GM19240 (cell line): Measurements from ENCODE around the gene AP2M1.
"Not testable (repeated sequence)": the region's sequence is repeated elsewhere in the genome, so short reads cannot be mapped to it uniquely, and the experiment has no call there.

Experiments used
- DNase-seq: peaks from one replicate; pipeline ENCODE4 v3.0.0; 2011; ENCODE audit warnings: low spot score; ENCODE audit not compliant: insufficient read length

The AP2M1 gene

GRCh38 chr3:184156522-184156955 lies 18.1 kb upstream of the AP2M1 start:
- DNase-seq = no peak

- DNase-seq = no peak
Observed at GRCh38 chr3:184157206-184157605, 17.4 kb upstream of the AP2M1 start.

- no peak for DNase-seq
Observed at GRCh38 chr3:184158404-184158803, 16.3 kb upstream of the AP2M1 start.

GRCh38 chr3:184160456-184160855 lies 14.2 kb upstream of the AP2M1 start:
- no peak for DNase-seq

- DNase-seq = not testable (repeated sequence)
Observed at GRCh38 chr3:184162571-184163070, 12.0 kb upstream of the AP2M1 start.

GRCh38 chr3:184164648-184165330 lies 9.9 kb upstream of the AP2M1 start:
- no peak for DNase-seq

- no peak for DNase-seq
Observed at GRCh38 chr3:184165543-184165942, 9.1 kb upstream of the AP2M1 start.

- no peak for DNase-seq
Observed at GRCh38 chr3:184166671-184167070, 8.0 kb upstream of the AP2M1 start.

- no peak for DNase-seq
Observed at GRCh38 chr3:184167786-184168185, 6.9 kb upstream of the AP2M1 start.

GRCh38 chr3:184168363-184169120 lies 6.1 kb upstream of the AP2M1 start:
- no peak for DNase-seq

GRCh38 chr3:184169896-184170875 lies 4.5 kb upstream of the AP2M1 start:
- no peak for DNase-seq

- DNase-seq = no peak
Observed at GRCh38 chr3:184171562-184171961, 3.1 kb upstream of the AP2M1 start.

- DNase-seq = no peak
Observed at GRCh38 chr3:184172681-184173373, 1.8 kb upstream of the AP2M1 start.

GRCh38 chr3:184173374-184173722 lies 1.3 kb upstream of the AP2M1 start:
- DNase-seq = no peak

GRCh38 chr3:184174284-184174645 lies 390 bp upstream of the AP2M1 start:
- no peak for DNase-seq

- no peak for DNase-seq
Observed at GRCh38 chr3:184175506-184175905, 851 bp downstream of the AP2M1 start.

- no peak for DNase-seq
Observed at GRCh38 chr3:184175981-184176376, 1.3 kb downstream of the AP2M1 start.

- DNase-seq = no peak
Observed at GRCh38 chr3:184176377-184177330, 2.0 kb downstream of the AP2M1 start.

- no peak for DNase-seq
Observed at GRCh38 chr3:184177331-184177731, 2.7 kb downstream of the AP2M1 start.

- DNase-seq = no peak
Observed at GRCh38 chr3:184177767-184178306, 3.2 kb downstream of the AP2M1 start.
